Kidney (tissue), 14 donors: ENCODE measurements around the gene ADTRP. TPM values are rescaled to one million over a fixed set of nuclear protein-coding genes. Genes with fewer than 3 reads are reported as not detected.

Experiments used
- DNase-seq, 5 donors: peaks; one replicate each; pipeline ENCODE4 v3.0.0-alpha.2; 2013 to 2020
- FAIRE-seq: peaks from 2 replicates; lab custom pipeline; 2012; peaks lifted over from hg19 to GRCh38; lab: Jason Lieb, UNC
- H3K27ac ChIP-seq, 2 donors: one replicate each; pipeline ENCODE4 v1.7.0; 2013; ENCODE audit warnings: low read depth in 2 of 2, low read length in 2 of 2, inconsistent platforms in 1 of 2
- H3K27me3 ChIP-seq: one replicate; pipeline ENCODE4 v1.7.1; 2013; ENCODE audit warnings: low read length, inconsistent platforms; ENCODE audit not compliant: control insufficient read depth, insufficient read depth
- H3K36me3 ChIP-seq, 3 donors: one replicate each; pipeline versions ENCODE4 v1.7.0 to v1.7.1; 2013; ENCODE audit warnings: low read length in 3 of 3, control low read depth in 1 of 3, inconsistent platforms in 1 of 3; ENCODE audit not compliant: insufficient read depth in 3 of 3, control insufficient read depth in 2 of 3
- H3K4me1 ChIP-seq, 3 donors: one replicate each; pipeline versions ENCODE4 v1.7.0 to v1.7.1; 2013; ENCODE audit warnings: low read length in 3 of 3, inconsistent platforms in 1 of 3, low read depth in 1 of 3; ENCODE audit not compliant: control insufficient read depth in 2 of 3, insufficient read depth in 2 of 3
- H3K4me3 ChIP-seq, 3 donors: one replicate each; pipeline versions ENCODE4 v1.7.0 to v1.8.1; 2013; ENCODE audit warnings: low read length in 3 of 3, control low read depth in 1 of 3, inconsistent platforms in 1 of 3
- H3K9ac ChIP-seq, 3 donors: one replicate each; pipeline versions ENCODE4 v1.7.0 to v1.7.1; 2013; ENCODE audit warnings: low read length in 3 of 3, control low read depth in 1 of 3, inconsistent platforms in 1 of 3
- H3K9me3 ChIP-seq, 3 donors: one replicate each; pipeline versions ENCODE4 v1.7.0 to v1.7.1; 2013; ENCODE audit warnings: low read length in 3 of 3, control low read depth in 1 of 3, inconsistent platforms in 1 of 3; ENCODE audit not compliant: control insufficient read depth in 2 of 3, insufficient read depth in 1 of 3
- CTCF ChIP-seq: IDR thresholded peaks from 3 replicates; pipeline ENCODE4 v1.5.1; 2012; ENCODE audit warnings: mild to moderate bottlenecking, moderate library complexity, borderline replicate concordance; ENCODE audit not compliant: insufficient read depth; ENCODE audit errors: extremely low read depth
- intact Hi-C: fragments of 100-400 bp; cut with DNase I; formaldehyde crosslinking; loops from one replicate; pipeline ENCODE4 v1.11.1; 2022
- polyA plus RNA-seq: library from polyadenylated mRNA; stranded (reverse); fragments of 350-450 nt; fragmentation: Illumina TruSeq; extraction: RNeasy Lipid Tissue Mini Kit (QIAGEN cat#74804); gene quantifications from one replicate; pipeline ENCODE4 v1.2.3, GENCODE V29; 2014; ENCODE audit warnings: low read depth, low replicate concordance; ENCODE audit not compliant: insufficient read depth
- total RNA-seq: library from RNA; stranded (reverse); fragmentation: NEBNext Ultra II Directional; extraction: Animal tissue kit (Norgen Biotek cat#: 25700); gene quantifications from one replicate; pipeline ENCODE4 v1.2.1, GENCODE V29; 2021
- donor health status: control.
- donor health status: control.
- donor health status: control.
- donor health status: control.
- donor health status: control.
- donor health status: DM: yes; HTN: yes; CAD: no.
- donor health status: Normal renal cell carcinoma (clear cell type).

ADTRP gene
- total and polyA plus RNA-seq, 2 donors from 2014 or later: 2.7 to 5.9 TPM

- H3K9me3 ChIP-seq: no peaks in the 10 kb centered on the region
- intact Hi-C loops: no loop called here
- H3K36me3 ChIP-seq: no peaks in the 10 kb centered on the region
- no peak overlapping the region for H3K9ac ChIP-seq
- DNase-seq (no peak), FAIRE-seq (no peak)
- TF ChIP-seq CTCF: no peak
- no peaks in the 10 kb centered on the region for H3K4me1 ChIP-seq
- no peak overlapping the region for H3K27ac ChIP-seq
- H3K27me3 ChIP-seq: no peaks in the 10 kb centered on the region
- no peak overlapping the region for H3K4me3 ChIP-seq
Observed at GRCh38 chr6:11822346-11822745, 43.7 kb upstream of the ADTRP start.

- H3K27me3 ChIP-seq: no peaks in the 10 kb centered on the region
- no peak for DNase-seq
- H3K9ac ChIP-seq: no peak overlapping the region
- intact Hi-C loops: no loop called here
- no peak overlapping the region for H3K4me3 ChIP-seq
- TF ChIP-seq CTCF: no peak
- H3K36me3 ChIP-seq: no peaks in the 10 kb centered on the region
- no peaks in the 10 kb centered on the region for H3K9me3 ChIP-seq
- no peak overlapping the region for H3K27ac ChIP-seq
- FAIRE-seq: no peak
- H3K4me1 ChIP-seq: no peaks in the 10 kb centered on the region
Observed at GRCh38 chr6:11821781-11822180, 43.2 kb upstream of the ADTRP start.

- TF ChIP-seq CTCF: no peak
- H3K27ac ChIP-seq: no peak overlapping the region
- no peaks in the 10 kb centered on the region for H3K36me3 ChIP-seq
- no peaks in the 10 kb centered on the region for H3K27me3 ChIP-seq
- H3K9me3 ChIP-seq: no peaks in the 10 kb centered on the region
- H3K9ac ChIP-seq: no peak overlapping the region
- intact Hi-C loops: no loop called here
- FAIRE-seq (no peak), DNase-seq (no peak)
- H3K4me3 ChIP-seq: no peak overlapping the region
- H3K4me1 ChIP-seq: peaks cover 0 to under 1% (median 0%) of the 10 kb centered on the region in 3 donors
Observed at GRCh38 chr6:11820821-11821220, 42.2 kb upstream of the ADTRP start.

- Histone ChIP-seq H3K27ac (no peak overlapping the region), H3K9me3 (no peaks in the 10 kb centered on the region), H3K27me3 (no peaks in the 10 kb centered on the region), H3K4me3 (no peak overlapping the region), H3K9ac (no peak overlapping the region), H3K4me1 (peaks cover 0 to 2% (median 0%) of the 10 kb centered on the region in 3 donors), H3K36me3 (no peaks in the 10 kb centered on the region)
- intact Hi-C loops: no loop called here
- FAIRE-seq (no peak), DNase-seq (no peak)
- TF ChIP-seq CTCF: no peak
Observed at GRCh38 chr6:11819486-11819885, 40.9 kb upstream of the ADTRP start.
